Nephron progenitor cell (in vitro differentiated cells): ENCODE measurements around the gene ZBTB40.
A peak's percentile ranks its signal among the peaks of the same experiment; 100 is the strongest.

Experiments used
- DNase-seq: peaks from one replicate; pipeline ENCODE4 v3.0.0; 2021
- H3K27ac Mint-ChIP-seq: 2 replicates; pipeline ENCODE4 v1.8.0; 2021; ENCODE audit warnings: mild to moderate bottlenecking, moderate library complexity, mixed read lengths
- H3K27me3 Mint-ChIP-seq: 2 replicates; pipeline ENCODE4 v1.8.0; 2021; ENCODE audit warnings: mild to moderate bottlenecking, low read depth, mixed read lengths; ENCODE audit not compliant: poor library complexity
- H3K36me3 Mint-ChIP-seq: 2 replicates; pipeline ENCODE4 v1.8.0; 2021; ENCODE audit warnings: low read depth, mixed read lengths
- H3K4me1 Mint-ChIP-seq: 2 replicates; pipeline ENCODE4 v1.8.0; 2021; ENCODE audit warnings: mixed read lengths
- H3K4me3 Mint-ChIP-seq: 2 replicates; pipeline ENCODE4 v1.8.0; 2021; ENCODE audit warnings: mild to moderate bottlenecking, moderate library complexity, mixed read lengths
- H3K9me3 Mint-ChIP-seq: 2 replicates; pipeline ENCODE4 v1.8.0; 2021; ENCODE audit warnings: mild to moderate bottlenecking, moderate library complexity, mixed read lengths
- CTCF ChIP-seq: fragments of 200-600 bp; sonication (generic); IDR thresholded peaks from 2 replicates; pipeline ENCODE4 v1.5.0; 2021; ENCODE audit warnings: antibody characterized with exemption

Gene ZBTB40

GRCh38 chr1:22524481-22524880 lies 72.8 kb downstream of the ZBTB40 start:
- Mint-ChIP-seq H3K9me3 (no peaks in the 10 kb centered on the region), H3K27me3 (peaks cover 8% of the 10 kb centered on the region), H3K4me3 (no peak overlapping the region), H3K27ac (no peak overlapping the region), H3K36me3 (peaks cover 33% of the 10 kb centered on the region), H3K4me1 (peaks cover 27% of the 10 kb centered on the region)
- DNase-seq: no peak
- TF ChIP-seq CTCF: no peak

- Mint-ChIP-seq H3K27ac (no peak overlapping the region), H3K9me3 (no peaks in the 10 kb centered on the region), H3K36me3 (peaks cover 29% of the 10 kb centered on the region), H3K4me3 (no peak overlapping the region), H3K27me3 (peaks cover 11% of the 10 kb centered on the region), H3K4me1 (peaks cover 34% of the 10 kb centered on the region)
- no peak for DNase-seq
- TF ChIP-seq CTCF: no peak
Measured at GRCh38 chr1:22525211-22525610, 73.6 kb downstream of the ZBTB40 start.

GRCh38 chr1:22525646-22526045 lies 74.0 kb downstream of the ZBTB40 start:
- DNase-seq: no peak
- no peak for TF ChIP-seq CTCF
- Mint-ChIP-seq H3K27ac (no peak overlapping the region), H3K36me3 (peaks cover 27% of the 10 kb centered on the region), H3K27me3 (peaks cover 12% of the 10 kb centered on the region), H3K4me1 (peaks cover 34% of the 10 kb centered on the region), H3K4me3 (no peak overlapping the region), H3K9me3 (no peaks in the 10 kb centered on the region)

- Mint-ChIP-seq H3K27me3 (peaks cover 12% of the 10 kb centered on the region), H3K4me3 (no peak overlapping the region)
Measured at GRCh38 chr1:22526098-22526497, 74.4 kb downstream of the ZBTB40 start.

GRCh38 chr1:22526677-22527076 lies 75.0 kb downstream of the ZBTB40 start:
- H3K9me3 Mint-ChIP-seq: no peaks in the 10 kb centered on the region
- TF ChIP-seq CTCF: no peak
- peaks cover 12% of the 10 kb centered on the region for H3K27me3 Mint-ChIP-seq
- H3K27ac Mint-ChIP-seq: no peak overlapping the region
- H3K36me3 Mint-ChIP-seq: peaks cover 23% of the 10 kb centered on the region
- no peak overlapping the region for H3K4me3 Mint-ChIP-seq
- DNase-seq: no peak
- peaks cover 34% of the 10 kb centered on the region for H3K4me1 Mint-ChIP-seq

More at GRCh38 chr1:22526098-22526497, 74.4 kb downstream of the ZBTB40 start:
- peaks cover 34% of the 10 kb centered on the region for H3K4me1 Mint-ChIP-seq
- H3K9me3 Mint-ChIP-seq: no peaks in the 10 kb centered on the region
- no peak overlapping the region for H3K27ac Mint-ChIP-seq
- no peak for TF ChIP-seq CTCF
- H3K36me3 Mint-ChIP-seq: peaks cover 27% of the 10 kb centered on the region
- DNase-seq: no peak

- H3K9me3 Mint-ChIP-seq: no peaks in the 10 kb centered on the region
- no peak overlapping the region for H3K4me3 Mint-ChIP-seq
- no peak for DNase-seq
- H3K36me3 Mint-ChIP-seq: peaks cover 18% of the 10 kb centered on the region
- peaks cover 12% of the 10 kb centered on the region for H3K27me3 Mint-ChIP-seq
- no peak for TF ChIP-seq CTCF
- peaks cover 34% of the 10 kb centered on the region for H3K4me1 Mint-ChIP-seq
- peak overlapping the region; percentile 39 for H3K27ac Mint-ChIP-seq
Measured at GRCh38 chr1:22527122-22527521, 75.5 kb downstream of the ZBTB40 start.
